Limb (tissue), 2 donors: Measurements from ENCODE around the gene SCUBE1.
"Not testable (repeated sequence)": the region's sequence is repeated elsewhere in the genome, so short reads cannot be mapped to it uniquely, and the experiment has no call there.

ENCODE experiments used
- DNase-seq, 2 donors: peaks; one replicate each; pipeline ENCODE4 v3.0.0-alpha.2; 2016; ENCODE audit errors: extremely low spot score in 2 of 2

Gene SCUBE1

GRCh38 chr22:43280523-43280886 is 62.7 kb downstream of the SCUBE1 start:
- not testable (repeated sequence) for DNase-seq

DNA sequence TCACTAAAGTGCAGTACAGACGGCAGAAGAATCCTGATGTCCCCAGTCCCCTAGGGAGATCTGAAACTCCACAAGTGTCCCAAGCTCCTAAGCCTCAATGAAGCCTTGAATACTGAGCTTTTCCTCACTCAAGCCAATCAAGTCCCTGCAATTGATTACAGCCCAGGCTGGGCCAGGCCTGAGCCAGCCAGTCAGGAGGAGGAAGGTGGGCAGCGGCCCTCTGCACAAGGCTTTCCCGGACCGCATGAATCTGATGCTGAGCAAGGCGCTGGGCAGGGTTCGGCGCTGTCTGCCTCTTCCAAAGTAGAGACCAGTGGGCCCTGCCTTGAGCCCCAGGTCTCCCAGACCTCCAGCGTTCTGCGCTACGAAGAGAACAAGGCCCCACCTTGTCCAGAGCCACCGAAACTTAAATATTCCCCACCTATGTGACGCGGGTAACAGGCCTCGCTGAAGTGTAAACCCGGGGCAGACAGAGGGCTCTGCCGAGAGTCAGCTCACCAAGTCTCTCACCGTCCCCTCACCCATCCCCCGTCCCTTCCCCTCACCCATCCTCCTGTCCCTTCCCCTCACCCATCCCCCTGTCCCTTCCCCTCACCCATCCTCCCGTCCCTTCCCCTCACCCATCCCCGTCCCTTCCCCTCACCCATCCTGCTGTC is 63.2 kb downstream of the SCUBE1 start:
- DNase-seq: no peak

DNA sequence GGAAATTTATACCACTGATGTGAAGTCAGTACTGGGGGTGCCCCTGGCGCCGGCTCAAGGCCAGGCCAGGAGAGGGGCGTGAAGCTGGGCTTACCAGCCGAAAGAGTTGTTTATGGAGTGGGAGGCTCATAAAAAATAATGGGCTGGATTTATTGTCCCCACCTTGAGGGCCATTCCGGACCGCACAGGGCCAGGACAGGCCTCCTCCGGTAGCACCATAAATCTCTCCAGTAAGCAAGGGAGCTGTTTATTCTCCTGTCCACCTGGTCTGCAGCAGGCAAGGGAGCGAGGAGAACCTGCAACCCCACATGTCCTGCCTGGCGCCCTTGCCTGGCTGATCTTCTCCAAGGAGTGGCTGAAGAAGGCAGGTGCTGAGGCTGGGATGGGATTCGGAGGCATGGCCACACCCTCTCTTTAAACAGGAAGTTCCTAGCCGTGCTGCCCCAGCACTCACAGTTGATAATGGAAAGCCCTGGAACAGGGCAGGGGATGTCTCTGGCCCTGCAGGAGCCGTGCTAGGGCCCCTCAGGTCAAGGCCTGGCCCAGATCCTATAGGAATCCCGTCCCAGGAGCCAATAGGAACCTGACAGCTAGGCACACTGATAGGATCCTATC is 65.1 kb downstream of the SCUBE1 start:
- DNase-seq: no peak

- no peak for DNase-seq
Measured at GRCh38 chr22:43277091-43277490, 66.1 kb downstream of the SCUBE1 start.

DNA sequence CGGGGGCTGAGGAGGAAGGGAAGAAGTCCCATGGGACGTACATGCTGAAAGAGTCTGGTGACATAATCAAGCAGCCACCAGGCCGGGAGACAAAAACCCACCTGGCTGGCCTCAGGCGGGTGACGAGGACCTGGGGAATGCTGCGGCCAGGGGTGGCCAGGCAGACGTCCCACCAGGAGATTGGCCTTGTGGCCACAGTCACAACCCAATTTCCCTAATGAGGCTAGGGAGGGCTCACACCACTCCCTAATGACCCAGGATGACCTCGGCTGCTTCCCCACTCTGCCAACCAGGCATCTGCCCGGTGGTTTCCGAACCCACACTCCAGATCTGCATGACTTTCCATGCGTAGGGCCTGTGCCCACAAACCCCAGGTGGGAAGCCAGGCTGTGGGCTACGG is 66.9 kb downstream of the SCUBE1 start:
- no peak for DNase-seq

- no peak for DNase-seq
Measured at GRCh38 chr22:43275545-43276317, 67.4 kb downstream of the SCUBE1 start.

GRCh38 chr22:43274595-43275240 is 68.5 kb downstream of the SCUBE1 start:
- DNase-seq: no peak

- DNase-seq: peak; percentile 36 to 70
Measured at GRCh38 chr22:43273902-43274484, 69.2 kb downstream of the SCUBE1 start.

DNA sequence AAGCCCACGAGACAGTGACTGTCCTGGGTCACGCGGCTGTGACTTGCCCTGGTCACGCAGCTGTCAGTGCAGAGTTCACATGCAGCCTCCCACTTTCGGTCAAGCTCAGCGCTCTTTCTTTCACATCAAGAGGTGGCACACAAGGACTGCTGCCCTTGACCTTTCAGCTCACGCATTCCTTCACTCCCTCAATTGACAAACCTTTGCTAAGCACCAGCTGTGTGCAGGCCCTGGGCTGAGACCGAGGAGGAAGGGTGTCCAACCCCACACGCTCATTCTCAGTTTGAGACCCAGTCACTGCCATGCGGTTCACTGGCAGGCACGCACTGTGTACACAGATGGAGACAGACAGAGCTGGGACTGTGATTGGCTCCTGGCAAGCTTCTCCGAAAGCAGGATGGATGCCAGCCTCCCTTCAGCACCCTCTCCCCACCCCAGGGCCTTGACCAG is 70.3 kb downstream of the SCUBE1 start:
- DNase-seq: no peak

DNA sequence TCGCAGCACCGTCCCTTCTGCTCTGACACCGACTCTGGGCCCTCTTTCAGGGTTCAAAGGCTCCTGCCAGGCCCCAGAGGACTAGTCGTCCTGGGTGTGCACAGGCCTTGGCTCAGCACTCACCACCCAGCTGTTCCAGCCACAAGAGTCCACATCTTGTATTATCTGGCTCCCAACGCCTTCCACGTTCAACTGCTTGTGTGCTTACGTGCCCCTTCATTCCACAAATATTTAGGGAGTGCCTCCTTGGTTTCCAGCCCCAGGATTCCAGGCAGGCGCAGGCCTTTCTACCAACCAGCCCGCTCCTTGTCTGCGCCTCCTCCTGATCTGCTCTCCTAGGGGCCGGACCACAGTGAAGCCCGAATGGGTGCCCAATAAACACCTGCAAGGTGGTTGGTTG is 70.9 kb downstream of the SCUBE1 start:
- DNase-seq: no peak

GRCh38 chr22:43270949-43271348 is 72.2 kb downstream of the SCUBE1 start:
- no peak for DNase-seq

GRCh38 chr22:43270314-43270908 is 72.8 kb downstream of the SCUBE1 start:
- DNase-seq: no peak

DNA sequence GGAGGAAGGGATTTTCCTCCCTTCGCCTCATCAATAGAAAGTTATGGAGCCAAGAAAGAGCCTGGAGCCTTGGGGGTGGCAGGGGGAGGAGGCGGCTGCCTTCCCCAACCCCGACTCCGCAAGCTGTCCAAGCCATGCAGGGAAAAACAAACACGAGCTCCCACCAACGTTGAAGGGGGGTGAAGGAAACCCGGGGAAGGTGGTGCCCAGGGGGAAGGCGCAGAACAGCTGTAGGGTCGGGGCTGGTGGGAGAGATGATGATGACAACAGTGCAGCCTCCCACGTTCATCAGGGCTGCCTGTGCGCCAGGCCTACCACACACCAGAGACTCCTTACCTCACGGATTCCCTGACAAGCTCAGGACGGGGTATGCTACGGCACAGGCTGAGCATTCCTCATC is 73.5 kb downstream of the SCUBE1 start:
- peak in 1 of 2 donors; percentile 50 for DNase-seq

DNA sequence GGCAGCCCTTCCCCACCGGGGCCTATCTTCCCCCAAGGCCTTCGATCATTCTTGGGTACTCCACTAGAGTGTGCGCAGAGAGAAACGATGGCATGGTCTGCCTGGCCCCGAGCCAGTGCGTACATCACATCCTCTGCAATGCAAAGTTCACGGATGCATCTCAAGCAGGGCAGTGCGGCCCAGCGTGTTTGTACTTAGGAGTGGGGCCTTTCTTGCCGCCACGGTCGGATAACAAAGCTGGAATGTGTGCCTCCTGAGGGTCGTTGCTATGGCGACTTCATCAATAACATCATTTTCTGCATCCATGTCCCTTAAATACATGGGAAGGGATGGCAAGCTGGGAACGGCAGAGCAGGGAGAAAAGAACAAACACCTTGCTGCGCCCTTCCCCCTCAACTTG is 73.9 kb downstream of the SCUBE1 start:
- DNase-seq: peak in 1 of 2 donors; percentile 72

DNA sequence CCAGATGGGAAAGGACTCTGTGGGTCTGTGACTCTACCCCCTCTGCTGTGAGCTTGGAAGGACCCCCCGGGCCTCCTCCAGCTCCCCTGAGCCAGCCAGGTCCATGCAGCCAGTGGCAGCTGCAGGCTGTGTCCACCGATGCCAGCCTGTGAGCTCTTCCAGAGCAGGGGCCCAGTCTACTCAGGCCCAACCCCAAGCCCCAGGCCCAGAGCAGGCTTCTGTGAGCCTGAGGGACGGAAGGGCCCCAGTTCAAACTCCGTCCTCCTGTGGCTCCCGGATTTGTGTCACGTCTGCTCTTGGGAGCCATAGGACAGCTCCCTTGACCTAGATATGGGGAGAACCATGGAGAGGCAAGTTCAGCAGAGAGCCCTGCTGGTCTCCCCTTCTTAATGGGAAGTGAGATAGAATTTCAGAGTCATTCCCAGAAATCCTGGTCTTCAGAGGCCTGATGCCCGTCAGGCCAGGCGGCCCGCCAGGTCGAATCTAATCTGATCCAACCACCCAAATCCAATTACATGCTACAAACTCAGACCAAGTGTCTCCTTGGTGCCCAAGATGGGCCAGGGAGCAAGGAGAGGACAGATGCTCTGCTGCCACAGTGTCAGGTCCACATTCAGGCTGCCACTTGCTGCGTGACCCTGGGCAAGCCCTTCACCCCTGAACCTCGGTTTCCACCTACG is 75.1 kb downstream of the SCUBE1 start:
- no peak for DNase-seq

GRCh38 chr22:43267332-43267980 is 75.7 kb downstream of the SCUBE1 start:
- DNase-seq: no peak

DNA sequence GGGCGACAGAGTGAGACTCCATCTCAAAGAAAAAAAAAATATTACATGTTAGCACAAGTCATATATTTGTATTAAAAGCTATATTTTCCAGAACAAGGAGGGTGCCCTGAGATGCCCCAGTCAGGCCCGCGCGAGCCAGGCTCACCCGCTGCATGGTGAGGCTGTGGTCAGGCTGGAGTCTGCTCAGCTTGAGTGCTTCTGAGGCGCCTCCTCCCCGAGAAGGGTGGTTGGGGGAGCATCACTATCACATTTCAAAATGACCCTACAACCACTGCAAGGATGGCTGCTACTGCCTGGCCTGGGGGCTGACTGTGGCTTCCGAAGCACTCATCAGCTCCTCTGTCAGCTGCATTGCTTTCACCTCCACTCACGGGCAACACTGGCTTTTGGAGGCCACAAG is 77.1 kb downstream of the SCUBE1 start:
- DNase-seq: no peak

DNA sequence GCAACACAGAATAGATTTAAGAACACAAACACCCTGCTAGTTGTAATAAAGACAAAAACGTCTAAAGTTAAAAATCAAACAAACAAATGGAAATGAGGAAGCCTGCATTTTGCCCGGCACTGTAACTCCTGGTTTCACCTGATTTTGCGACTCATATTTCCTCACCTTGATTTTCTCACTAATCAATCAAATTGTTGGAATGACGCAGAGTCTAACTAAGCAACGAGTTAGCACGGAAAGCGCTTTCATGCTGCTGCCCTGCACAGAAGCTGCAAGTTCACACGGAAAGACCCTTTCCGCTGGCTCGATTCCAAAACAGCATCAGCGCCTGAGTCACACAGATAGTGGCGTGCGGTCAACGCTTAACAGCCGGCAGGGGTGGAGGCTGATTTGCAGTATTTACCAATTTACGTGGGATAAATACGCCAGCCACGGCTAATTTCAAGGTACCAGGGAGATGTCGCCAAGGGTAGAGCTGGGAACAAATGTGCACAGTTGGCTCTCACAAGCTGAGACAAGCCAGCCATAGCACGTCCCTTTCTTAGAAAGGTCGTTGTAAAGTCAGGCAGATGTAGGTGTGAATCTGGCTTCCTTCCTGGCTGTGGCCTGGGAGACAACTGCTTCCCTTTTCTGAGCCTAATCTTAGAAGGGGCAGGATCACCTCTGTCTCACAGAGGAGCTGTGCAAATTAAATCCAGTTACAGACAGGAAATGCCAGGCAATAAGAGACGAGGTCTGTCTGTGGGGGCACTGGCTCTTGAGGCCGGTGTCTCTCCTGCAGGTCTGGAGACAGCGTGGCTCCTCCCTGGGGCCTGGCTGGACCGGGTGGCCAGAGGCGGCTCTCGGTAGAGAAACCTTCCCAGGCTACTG is 79.3 kb downstream of the SCUBE1 start:
- DNase-seq: peak; percentile 53 to 73

- no peak for DNase-seq
Measured at GRCh38 chr22:43262990-43263644, 80.1 kb downstream of the SCUBE1 start.
